ENCODE results near the gene KCNK1.
"Not testable (repeated sequence)": the region's sequence is repeated elsewhere in the genome, so short reads cannot be mapped to it uniquely, and the experiment has no call there.

The KCNK1 gene

GRCh38 chr1:233670363-233670762 lies 56.5 kb downstream of the KCNK1 start:
- DNase-seq, result not testable (repeated sequence)

DNA sequence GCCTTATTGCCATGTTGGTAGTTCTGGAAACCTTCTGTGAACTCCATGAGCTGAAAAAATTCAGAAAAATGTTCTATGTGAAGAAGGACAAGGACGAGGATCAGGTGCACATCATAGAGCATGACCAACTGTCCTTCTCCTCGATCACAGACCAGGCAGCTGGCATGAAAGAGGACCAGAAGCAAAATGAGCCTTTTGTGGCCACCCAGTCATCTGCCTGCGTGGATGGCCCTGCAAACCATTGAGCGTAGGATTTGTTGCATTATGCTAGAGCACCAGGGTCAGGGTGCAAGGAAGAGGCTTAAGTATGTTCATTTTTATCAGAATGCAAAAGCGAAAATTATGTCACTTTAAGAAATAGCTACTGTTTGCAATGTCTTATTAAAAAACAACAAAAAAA lies 57.4 kb downstream of the KCNK1 start:
- DNase-seq, result no peak

DNA sequence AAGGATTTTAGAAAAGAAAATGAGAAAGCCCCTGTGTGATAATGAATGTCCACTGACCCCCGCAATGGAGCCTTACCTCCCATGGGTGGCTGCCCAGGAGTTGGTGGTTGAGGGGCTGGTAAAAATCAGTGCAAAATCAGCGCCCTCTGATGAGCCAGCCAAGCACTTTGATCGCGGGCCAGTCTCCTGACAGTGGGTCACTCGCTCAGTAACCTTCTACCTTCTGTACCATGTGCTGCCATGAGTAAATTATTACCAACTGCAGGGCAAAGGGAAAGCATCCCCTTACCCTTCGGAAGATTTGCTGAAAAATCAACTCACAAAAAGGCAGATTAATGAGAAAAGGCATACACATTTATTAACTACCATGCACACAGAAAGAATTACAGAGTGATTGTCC lies 58.8 kb downstream of the KCNK1 start:
- no peak for DNase-seq

DNA sequence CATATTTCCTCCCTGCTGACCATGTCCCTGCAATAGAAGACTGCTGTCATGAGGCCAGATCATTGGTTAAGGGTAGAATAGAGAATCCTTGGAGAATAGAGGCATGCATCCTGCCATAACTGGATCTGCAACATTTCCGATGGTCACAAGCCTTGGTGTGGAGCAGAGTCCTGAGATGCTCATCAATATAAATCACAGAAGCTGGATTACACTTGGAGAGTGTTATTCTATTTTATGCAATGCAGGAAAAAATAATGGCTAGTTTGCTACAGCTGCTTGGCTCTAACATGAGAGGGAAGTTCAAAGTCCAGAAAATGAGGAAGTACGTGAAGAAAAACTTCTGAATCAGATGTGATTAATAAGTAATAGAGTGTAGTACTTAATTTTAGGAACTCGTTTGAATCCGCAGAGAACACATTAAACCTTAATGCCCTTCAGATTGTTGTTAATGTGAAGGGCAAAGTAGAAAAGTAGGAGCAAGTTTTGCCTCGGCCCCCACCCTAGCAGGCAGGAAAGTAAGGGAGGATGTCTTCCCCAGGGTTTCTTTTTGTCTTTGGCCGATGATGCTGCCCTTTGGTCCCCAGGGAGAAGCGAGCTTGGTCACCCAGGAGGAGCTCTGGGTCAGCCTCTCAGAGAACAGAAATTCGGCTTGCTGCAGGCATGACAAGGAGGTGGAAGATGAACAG lies 59.5 kb downstream of the KCNK1 start:
- DNase-seq, result no peak

GRCh38 chr1:233673947-233674431 lies 60.1 kb downstream of the KCNK1 start:
- DNase-seq, result no peak

DNA sequence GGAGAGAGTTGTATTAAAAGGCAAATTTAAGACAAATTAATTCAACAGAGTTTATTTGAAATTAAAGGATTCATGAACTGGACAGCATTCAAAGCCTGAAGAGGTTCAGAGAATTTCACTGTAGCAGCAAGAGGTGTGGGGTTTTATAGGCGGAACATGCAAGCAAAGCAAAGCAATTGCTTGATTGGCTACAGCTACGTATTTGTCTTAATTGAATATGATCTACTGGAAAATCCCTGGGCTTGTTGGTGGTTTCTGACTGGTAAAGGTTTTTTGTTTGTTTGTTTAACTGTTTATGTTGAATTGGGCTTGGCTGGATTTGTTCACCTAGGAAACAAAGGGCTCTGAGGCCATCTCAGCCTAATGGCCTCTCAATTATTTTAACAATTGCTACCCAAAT lies 61.5 kb downstream of the KCNK1 start:
- no peak for DNase-seq

DNA sequence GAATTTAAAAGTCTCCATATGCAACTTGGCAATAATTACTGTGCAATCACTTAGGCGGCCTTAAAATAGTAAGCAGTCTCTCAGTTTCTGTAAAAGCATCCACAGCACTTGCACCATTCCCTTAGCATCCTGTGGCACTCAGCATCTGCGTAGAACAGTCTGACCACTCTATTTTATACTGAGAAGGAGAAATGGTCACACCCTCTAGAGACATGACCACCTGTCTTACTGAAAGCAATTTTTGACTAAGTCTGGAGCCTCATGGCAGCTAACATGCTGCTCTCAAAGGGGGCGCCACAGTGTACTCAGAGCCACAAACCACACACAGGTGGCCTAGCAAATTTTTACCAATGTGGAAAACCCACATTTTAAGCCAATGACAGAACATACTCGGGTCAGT lies 62.0 kb downstream of the KCNK1 start:
- no peak for DNase-seq

- no peak for DNase-seq
These were observed 63.9 kb downstream of the KCNK1 start for GRCh38 chr1:233677690-233678354.

GRCh38 chr1:233679030-233679429 lies 65.1 kb downstream of the KCNK1 start:
- DNase-seq, result no peak

- DNase-seq, result no peak
These were observed 65.9 kb downstream of the KCNK1 start for GRCh38 chr1:233679591-233680373.

DNA sequence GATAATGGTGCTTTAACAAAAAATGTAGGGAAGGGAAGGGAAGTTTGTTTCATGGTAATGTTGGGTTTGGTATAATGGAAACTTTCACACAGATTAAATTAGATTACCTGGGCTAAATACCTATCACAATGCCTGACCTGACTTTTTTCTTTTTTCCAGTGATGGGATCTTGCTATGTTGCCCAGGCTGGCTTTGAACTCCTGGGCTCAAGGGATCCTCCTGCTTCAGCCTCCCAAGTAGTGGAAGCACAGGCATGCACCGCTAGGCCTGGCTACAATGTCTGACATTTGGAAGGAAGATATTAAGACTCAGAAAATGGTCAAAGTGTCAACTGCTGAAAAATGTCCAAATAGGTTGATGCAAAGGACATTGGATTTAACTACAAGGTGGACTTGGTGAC lies 67.4 kb downstream of the KCNK1 start:
- no peak for DNase-seq

DNA sequence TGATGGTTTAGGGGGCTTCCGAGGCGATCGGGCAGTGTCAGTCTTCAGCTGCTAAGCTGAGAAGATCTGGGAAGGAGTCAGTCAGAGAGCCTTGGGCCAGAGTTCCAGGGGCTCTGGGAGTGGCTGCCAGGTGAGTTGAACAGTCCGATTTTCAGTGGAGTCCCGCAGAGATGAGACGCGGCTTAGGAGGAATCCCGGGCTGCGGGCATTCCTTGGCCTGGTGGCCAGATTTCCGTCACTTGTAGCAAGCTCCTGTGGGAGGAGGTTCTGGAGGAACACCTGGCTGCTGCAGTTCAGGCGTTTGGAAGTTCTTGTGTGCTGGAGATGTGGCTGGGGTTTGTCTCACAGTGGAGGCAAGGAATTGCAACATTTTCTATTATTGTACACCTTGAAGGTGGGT lies 72.7 kb downstream of the KCNK1 start:
- DNase-seq, result not testable (repeated sequence)

DNA sequence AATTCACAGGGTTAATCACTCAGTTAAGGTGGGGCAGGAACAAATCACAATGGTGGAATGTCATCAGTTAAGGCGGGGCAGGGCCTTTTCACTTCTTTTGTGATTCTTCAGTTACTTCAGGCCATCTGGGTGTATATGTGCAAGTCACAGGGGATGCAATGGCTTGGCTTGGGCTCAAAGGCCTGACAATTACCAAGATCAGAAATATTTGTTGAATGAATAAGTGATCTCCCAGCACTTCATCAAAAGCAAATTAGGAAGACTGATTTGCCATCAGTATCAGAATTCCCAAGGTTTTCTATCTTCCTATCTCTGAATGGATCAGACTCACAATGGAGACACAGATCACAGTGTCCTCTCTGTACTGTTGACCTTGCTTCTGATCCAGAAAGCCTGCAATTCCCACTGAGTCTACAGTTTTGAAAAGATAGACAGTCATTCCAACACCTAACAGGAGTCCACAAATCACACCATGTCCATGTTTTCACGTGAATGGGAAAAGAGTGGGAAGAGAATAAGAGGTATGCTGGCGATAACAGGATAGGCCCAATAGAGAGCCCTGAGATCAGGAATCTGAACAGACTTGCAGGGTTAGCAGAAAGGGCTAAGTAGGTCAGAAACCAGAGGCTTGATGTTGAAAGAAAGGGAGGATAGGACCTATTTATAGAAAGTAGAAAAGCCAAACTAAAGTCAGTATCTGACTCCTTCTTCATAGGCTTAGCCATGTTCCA lies 75.3 kb downstream of the KCNK1 start:
- DNase-seq, result no peak

GRCh38 chr1:233689748-233690254 lies 75.9 kb downstream of the KCNK1 start:
- DNase-seq, result no peak

- no peak for DNase-seq
These were observed 82.0 kb downstream of the KCNK1 start for GRCh38 chr1:233695901-233696300.

DNA sequence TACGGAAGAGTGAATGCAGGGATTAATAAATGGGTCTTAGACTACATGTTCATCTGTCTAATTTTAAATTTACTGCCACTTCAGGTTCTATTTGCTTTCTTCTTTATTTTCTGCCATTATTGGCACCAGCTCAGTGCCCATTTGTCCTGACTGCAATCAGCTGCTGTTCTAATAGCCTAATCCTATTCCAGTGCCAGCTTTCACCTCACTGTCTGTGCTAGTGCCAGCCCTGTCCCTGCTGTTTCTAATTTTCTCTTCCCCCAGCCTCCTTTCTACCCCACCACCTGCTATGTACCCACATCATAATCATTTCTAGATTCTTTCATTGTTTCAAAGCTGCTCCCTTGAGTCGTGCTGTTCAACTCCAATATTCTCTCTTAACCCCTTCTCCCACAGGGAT lies 86.4 kb downstream of the KCNK1 start:
- no peak for DNase-seq

GRCh38 chr1:233704170-233704897 lies 90.4 kb downstream of the KCNK1 start:
- DNase-seq, result no peak

- DNase-seq, result no peak
These were observed 91.2 kb downstream of the KCNK1 start for GRCh38 chr1:233704898-233705723.

DNA sequence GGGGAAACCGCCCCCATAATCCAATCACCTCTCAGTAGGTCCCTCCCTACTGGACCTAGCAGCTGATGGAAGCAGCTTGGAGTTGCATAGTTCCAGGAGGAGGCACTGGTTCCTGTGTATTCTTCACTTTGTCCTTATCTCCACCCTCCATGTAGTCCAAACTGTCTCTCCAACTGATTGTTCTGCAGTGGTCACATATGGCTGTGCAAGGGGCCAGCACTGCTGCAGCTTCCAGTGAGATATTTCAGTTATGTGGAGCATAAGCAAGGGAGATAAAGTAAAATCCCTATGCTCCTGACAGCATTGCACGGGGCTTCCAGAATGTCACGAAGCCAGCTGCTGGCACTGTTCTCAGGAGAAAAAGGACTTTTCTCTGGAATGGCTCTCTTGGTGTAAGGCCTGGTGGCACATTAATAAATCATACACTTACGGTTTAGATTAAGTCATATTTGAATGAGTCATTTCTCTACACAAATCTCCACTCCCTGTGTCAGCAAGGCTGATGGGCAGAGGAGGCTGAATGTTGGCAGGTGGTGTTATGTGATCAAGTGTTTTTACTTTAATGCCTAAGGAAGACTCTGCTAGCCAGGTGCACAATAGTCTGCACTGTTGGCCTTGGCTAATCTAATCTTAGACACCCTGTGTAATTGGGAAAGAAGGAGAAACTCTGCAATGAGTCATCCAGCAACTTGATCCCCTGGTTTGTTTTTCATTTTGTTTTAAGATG lies 93.4 kb downstream of the KCNK1 start:
- no peak for DNase-seq
